Endothelial cell of umbilical vein (primary cell): ENCODE results near the gene LMTK2. TPM values are rescaled to one million over a fixed set of nuclear protein-coding genes. Genes with fewer than 3 reads are reported as not detected.

Experiments
- BruUV-seq: library from RNA; stranded (reverse); fragments of 400-500 nt; replicated peaks from 2 replicates; lab custom pipeline; 2021; lab: Mats Ljungman, UMichigan
- CTCF ChIA-PET: fragments of 300-600, 350-600 bp; sonication (Branson Sonifier 250); formaldehyde crosslinking; loops from one replicate; lab custom pipeline; 2021; ENCODE audit warnings: antibody characterized with exemption, inconsistent platforms; lab: Charles Lee
- POLR2A ChIA-PET: fragments of 300-600, 350-600 bp; sonication (Branson Sonifier 250); formaldehyde crosslinking; loops from one replicate; lab custom pipeline; 2021; ENCODE audit warnings: antibody characterized with exemption, inconsistent platforms; lab: Charles Lee
- DNase-seq: peaks from one replicate; pipeline ENCODE4 v3.0.0-alpha.2; 2011; ENCODE audit warnings: low read depth, low spot score
- FAIRE-seq: peaks from 2 replicates; lab custom pipeline; 2011; peaks lifted over from hg19 to GRCh38; lab: Jason Lieb, UNC
- H2AFZ ChIP-seq: 2 replicates; pipeline ENCODE4 v1.6.0; 2012; ENCODE audit warnings: low read depth, low read length, control low read depth, inconsistent platforms
- H3K27ac ChIP-seq: 2 replicates; pipeline ENCODE4 v1.5.1; 2011; ENCODE audit warnings: low read depth, mild to moderate bottlenecking, control low read depth, low read length, moderate library complexity; ENCODE audit not compliant: insufficient read depth
- H3K27me3 ChIP-seq, 2 experiments: 2 replicates each; pipeline versions ENCODE4 v1.6.0 to v1.6.1; 2011; ENCODE audit warnings: low read length in 2 of 2, mixed read lengths in 1 of 2; ENCODE audit not compliant: control insufficient read depth in 2 of 2, insufficient read depth in 2 of 2
- H3K36me3 ChIP-seq, 2 experiments: 2 replicates in 1 of 2; 3 replicates in 1 of 2; pipeline ENCODE4 v1.5.1; 2011; ENCODE audit warnings: low read length in 2 of 2, mild to moderate bottlenecking in 1 of 2, moderate library complexity in 1 of 2; ENCODE audit not compliant: control insufficient read depth in 2 of 2, insufficient read depth in 2 of 2; ENCODE audit errors: extremely low read depth in 1 of 2
- H3K4me1 ChIP-seq: 3 replicates; pipeline ENCODE4 v1.5.1; 2011; ENCODE audit warnings: mild to moderate bottlenecking, low read length; ENCODE audit not compliant: control insufficient read depth, insufficient read depth; ENCODE audit errors: extremely low read depth
- H3K4me2 ChIP-seq: 2 replicates; pipeline ENCODE4 v1.6.1; 2011; ENCODE audit warnings: low read length, control low read depth, mixed read lengths; ENCODE audit not compliant: insufficient read depth
- H3K4me3 ChIP-seq, 3 experiments: fragments of 200-600 bp in 1 of 3; sonication (generic), shearing (Covaris generic) in 1 of 3; replicated peaks in 1 of 3; 2 replicates each; pipeline ENCODE4 v1.5.1; 2011 to 2016; ENCODE audit warnings: control low read depth in 3 of 3, low read length in 3 of 3, mild to moderate bottlenecking in 2 of 3, inconsistent platforms in 1 of 3, low read depth in 1 of 3, moderate library complexity in 1 of 3; ENCODE audit not compliant: insufficient read depth in 1 of 3
- H3K79me2 ChIP-seq: 2 replicates; pipeline ENCODE4 v1.6.0; 2012; ENCODE audit warnings: low read length, inconsistent platforms; ENCODE audit not compliant: control insufficient read depth, insufficient read depth
- H3K9ac ChIP-seq: replicated peaks from 2 replicates; pipeline ENCODE3; 2011; ENCODE audit warnings: low read length, control low read depth; ENCODE audit not compliant: insufficient read depth; ENCODE audit errors: extremely low read depth
- H3K9me1 ChIP-seq: replicated peaks from 3 replicates; pipeline ENCODE4 v1.6.0; 2011; ENCODE audit warnings: mild to moderate bottlenecking, low read length; ENCODE audit not compliant: control insufficient read depth, insufficient read depth; ENCODE audit errors: extremely low read depth
- H3K9me3 ChIP-seq: replicated peaks from 2 replicates; pipeline ENCODE4 v1.5.1; 2012; ENCODE audit warnings: low read length, inconsistent platforms; ENCODE audit not compliant: control insufficient read depth, insufficient read depth
- H4K20me1 ChIP-seq: replicated peaks from 2 replicates; pipeline ENCODE3; 2011; ENCODE audit warnings: mild to moderate bottlenecking, low read length; ENCODE audit not compliant: control insufficient read depth, insufficient read depth; ENCODE audit errors: extremely low read depth
- EZH2 ChIP-seq: IDR thresholded peaks from 2 replicates; pipeline ENCODE4 v1.6.1; 2012; ENCODE audit warnings: borderline replicate concordance, low read depth, mild to moderate bottlenecking, moderate library complexity, low read length, inconsistent platforms; ENCODE audit not compliant: severe bottlenecking
- FOS ChIP-seq: IDR thresholded peaks from 2 replicates; pipeline ENCODE4 v1.6.1; 2011; ENCODE audit warnings: mild to moderate bottlenecking, low read length, moderate library complexity, borderline replicate concordance; ENCODE audit not compliant: insufficient read depth
- GATA2 ChIP-seq: IDR thresholded peaks from 2 replicates; pipeline ENCODE4 v1.7.0; 2011; ENCODE audit warnings: low read depth, mild to moderate bottlenecking, moderate library complexity, mixed read lengths, low read length; ENCODE audit not compliant: insufficient read length, insufficient read depth
- JUN ChIP-seq: IDR thresholded peaks from 2 replicates; pipeline ENCODE4 v1.6.1; 2011; ENCODE audit warnings: borderline replicate concordance, low read depth; ENCODE audit not compliant: insufficient read length, insufficient read depth
- MYC ChIP-seq: IDR thresholded peaks from one replicate; pipeline ENCODE4 v1.6.1; 2011; ENCODE audit warnings: mild to moderate bottlenecking, low read depth, low read length
- POLR2A ChIP-seq: IDR thresholded peaks from 2 replicates; pipeline ENCODE4 v1.6.1; 2012; ENCODE audit warnings: low read depth, mild to moderate bottlenecking, control low read depth, low read length
- POLR2AphosphoS5 ChIP-seq: IDR thresholded peaks from 2 replicates; pipeline ENCODE4 v1.6.1; 2012; ENCODE audit warnings: low read depth, mild to moderate bottlenecking, control low read depth, low read length, moderate library complexity; ENCODE audit not compliant: insufficient read depth
- dilution Hi-C: fragments of 300-500 bp; cut with MboI; formaldehyde crosslinking; loops from one replicate; pipeline ENCODE4 v1.15.0; 2019; ENCODE audit warnings: low sequenced_read_pairs; ENCODE audit not compliant: extremely low pct_ligation_motif_present
- intact Hi-C: fragments of 100-400 bp; cut with micrococcal nuclease; formaldehyde crosslinking; loops from one replicate; pipeline ENCODE4 v1.10.0; 2022
- polyA plus RNA-seq, 4 experiments: library from polyadenylated mRNA; depleted of rRNA in 3 of 4; stranded (reverse) in 3 of 4; unstranded in 1 of 4; fragments of >200 nt; gene quantifications; 2 replicates each; pipeline versions ENCODE4 v1.2.1 to v1.2.3, GENCODE V29; 2011 to 2012; ENCODE audit warnings: missing spikeins in 1 of 4
- total RNA-seq: library from RNA; stranded (reverse); gene quantifications from 2 replicates; pipeline ENCODE4 v1.2.3, GENCODE V29; 2021
- TF ChIP-seq, protein P1 (sequence below): IDR thresholded peaks from 2 replicates; pipeline ENCODE4 v1.6.1; 2011; ENCODE audit not compliant: insufficient read depth, insufficient read length
- TF ChIP-seq, protein P2 (sequence below), 2 donors: IDR thresholded peaks; 1 replicate in 1 of 2; 2 replicates in 1 of 2; pipeline ENCODE4 v1.5.1; 2011; ENCODE audit warnings: low read length in 2 of 2, mild to moderate bottlenecking in 2 of 2, moderate library complexity in 2 of 2, control low read depth in 1 of 2, inconsistent platforms in 1 of 2, low read depth in 1 of 2; ENCODE audit not compliant: insufficient read depth in 1 of 2; ENCODE audit errors: extremely low read depth in 1 of 2

Gene LMTK2
- total and polyA plus RNA-seq, 2 donors (not counting 3 experiments of a cell fraction or from before 2014, with no cell fraction given), result 5.9 to 13.8 TPM

DNA sequence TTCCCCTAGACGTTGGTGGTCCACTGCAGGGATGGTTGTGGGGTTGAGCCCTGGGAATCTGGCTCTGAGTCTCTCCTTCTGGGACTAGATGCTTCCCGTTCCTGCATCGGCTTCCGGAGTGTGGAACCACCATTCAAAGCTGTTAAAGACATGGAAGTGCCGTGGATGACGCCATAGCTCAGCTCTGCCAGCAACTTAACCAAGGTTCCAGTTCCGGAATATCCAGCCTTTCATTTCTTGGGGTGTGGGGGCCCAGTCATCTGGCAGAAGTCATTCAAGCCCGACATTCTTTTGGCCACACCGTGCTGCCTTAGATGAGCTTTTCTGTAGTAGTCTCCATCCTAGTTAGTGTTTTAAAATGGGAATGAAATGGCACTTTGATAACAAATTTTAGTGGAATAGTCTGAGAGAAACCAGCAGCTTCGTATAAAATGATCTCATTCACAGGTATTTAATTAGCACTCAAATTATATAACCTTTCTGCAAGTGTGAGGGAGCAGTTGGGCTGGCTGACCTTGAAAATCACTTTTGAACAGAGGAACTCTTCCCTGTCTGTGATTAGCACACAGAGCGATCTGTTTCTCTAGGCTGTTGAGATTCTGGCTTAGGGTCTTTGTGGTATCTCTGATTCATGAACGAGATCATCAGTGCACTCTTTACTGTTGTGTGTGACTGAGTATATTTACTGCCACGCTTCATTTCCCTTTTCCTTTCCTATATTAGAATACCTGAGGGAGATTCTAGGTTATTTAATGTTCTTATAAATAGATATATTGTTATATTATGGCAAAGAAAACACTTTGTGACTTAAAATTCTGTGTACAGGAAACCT lies 19.9 kb downstream of the LMTK2 start:
- POLR2A ChIA-PET, result no interaction called here
- H3K27me3 ChIP-seq, result no peaks in the 10 kb centered on the region
- no peak overlapping the region for H3K4me3 ChIP-seq
- FAIRE-seq (peak; percentile 62), DNase-seq (no peak)
- intact Hi-C loops, result no loop called here
- TF ChIP-seq GATA2, result no peak
- TF ChIP-seq FOS, result peak; percentile 51
- peaks cover 23% of the 10 kb centered on the region for H3K79me2 ChIP-seq
- no peak overlapping the region for H3K27ac ChIP-seq
- H2AFZ ChIP-seq, result no peak overlapping the region
- H3K4me2 ChIP-seq, result no peak overlapping the region
- H3K9me3 ChIP-seq, result no peaks in the 10 kb centered on the region
- no peaks in the 10 kb centered on the region for H3K36me3 ChIP-seq
- no peaks in the 10 kb centered on the region for H4K20me1 ChIP-seq
- BruUV-seq, result no TSS peak
- no peaks in the 10 kb centered on the region for H3K9me1 ChIP-seq
- H3K9ac ChIP-seq, result no peak overlapping the region
- dilution Hi-C loops, result no loop called here
- H3K4me1 ChIP-seq, result peaks cover 6% of the 10 kb centered on the region
- CTCF ChIA-PET, result interaction anchor here (0.9 to 1.3 kb wide), 2 partner anchors 16 to 42 kb away, joined by 3 to 4 read pairs; no protein-coding TSS in a partner anchor

DNA sequence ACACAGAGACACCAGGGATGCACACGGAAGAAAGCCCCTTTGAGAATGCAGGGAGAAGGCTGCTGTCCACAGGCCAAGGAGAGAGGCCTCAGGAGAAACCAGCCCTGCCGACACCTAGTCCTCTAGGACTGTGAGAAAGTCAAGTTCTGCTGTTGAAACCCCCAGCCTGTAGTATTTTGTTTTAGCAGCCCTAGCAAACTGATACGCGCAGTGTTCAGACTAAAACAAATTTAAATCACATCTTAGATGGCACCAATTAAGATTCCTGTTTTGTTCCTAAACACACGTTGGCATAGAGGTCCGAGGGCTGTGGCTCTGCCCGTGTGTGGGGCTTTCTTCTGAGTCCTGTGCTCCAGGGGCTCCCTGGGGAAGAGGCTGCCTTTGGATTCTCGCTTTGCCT lies 21.7 kb downstream of the LMTK2 start:
- H4K20me1 ChIP-seq, result no peaks in the 10 kb centered on the region
- peaks cover 21% of the 10 kb centered on the region for H3K4me1 ChIP-seq
- no TSS peak for BruUV-seq
- intact Hi-C loops (no loop called here), dilution Hi-C loops (no loop called here)
- H3K79me2 ChIP-seq, result peaks cover 20% of the 10 kb centered on the region
- H3K27ac ChIP-seq, result no peak overlapping the region
- no peaks in the 10 kb centered on the region for H3K9me1 ChIP-seq
- ChIA-PET POLR2A (no interaction called here), CTCF (no interaction called here)
- H3K27me3 ChIP-seq, result no peaks in the 10 kb centered on the region
- no peak overlapping the region for H3K4me2 ChIP-seq
- DNase-seq (no peak), FAIRE-seq (no peak)
- no peaks in the 10 kb centered on the region for H3K9me3 ChIP-seq
- no peak overlapping the region for H2AFZ ChIP-seq
- no peak for TF ChIP-seq EZH2
- TF ChIP-seq, protein P1, sequence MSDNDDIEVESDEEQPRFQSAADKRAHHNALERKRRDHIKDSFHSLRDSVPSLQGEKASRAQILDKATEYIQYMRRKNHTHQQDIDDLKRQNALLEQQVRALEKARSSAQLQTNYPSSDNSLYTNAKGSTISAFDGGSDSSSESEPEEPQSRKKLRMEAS, result no peak
- no peak for TF ChIP-seq GATA2
- TF ChIP-seq, protein P2, sequence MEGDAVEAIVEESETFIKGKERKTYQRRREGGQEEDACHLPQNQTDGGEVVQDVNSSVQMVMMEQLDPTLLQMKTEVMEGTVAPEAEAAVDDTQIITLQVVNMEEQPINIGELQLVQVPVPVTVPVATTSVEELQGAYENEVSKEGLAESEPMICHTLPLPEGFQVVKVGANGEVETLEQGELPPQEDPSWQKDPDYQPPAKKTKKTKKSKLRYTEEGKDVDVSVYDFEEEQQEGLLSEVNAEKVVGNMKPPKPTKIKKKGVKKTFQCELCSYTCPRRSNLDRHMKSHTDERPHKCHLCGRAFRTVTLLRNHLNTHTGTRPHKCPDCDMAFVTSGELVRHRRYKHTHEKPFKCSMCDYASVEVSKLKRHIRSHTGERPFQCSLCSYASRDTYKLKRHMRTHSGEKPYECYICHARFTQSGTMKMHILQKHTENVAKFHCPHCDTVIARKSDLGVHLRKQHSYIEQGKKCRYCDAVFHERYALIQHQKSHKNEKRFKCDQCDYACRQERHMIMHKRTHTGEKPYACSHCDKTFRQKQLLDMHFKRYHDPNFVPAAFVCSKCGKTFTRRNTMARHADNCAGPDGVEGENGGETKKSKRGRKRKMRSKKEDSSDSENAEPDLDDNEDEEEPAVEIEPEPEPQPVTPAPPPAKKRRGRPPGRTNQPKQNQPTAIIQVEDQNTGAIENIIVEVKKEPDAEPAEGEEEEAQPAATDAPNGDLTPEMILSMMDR (IDR thresholded peaks at IDR 0.05; ENCODE audit: extremely low read depth in 1 of 2, insufficient read depth in 1 of 2, low read depth in 1 of 2, low read length in 2 of 2), result no peak
- TF ChIP-seq POLR2A, result no peak
- no peak for TF ChIP-seq MYC
- no peak for TF ChIP-seq POLR2AphosphoS5
- no peak for TF ChIP-seq JUN
- no peak for TF ChIP-seq FOS
- H3K36me3 ChIP-seq, result no peaks in the 10 kb centered on the region
- H3K9ac ChIP-seq, result no peak overlapping the region
- no peak overlapping the region for H3K4me3 ChIP-seq
